ENCODE measurements around the gene GPER1. TPM values are rescaled to one million over a fixed set of nuclear protein-coding genes. Genes with fewer than 3 reads are reported as not detected.

Gene GPER1
- total RNA-seq, 1 experiment from 2014 or later: 1.2 TPM

DNA sequence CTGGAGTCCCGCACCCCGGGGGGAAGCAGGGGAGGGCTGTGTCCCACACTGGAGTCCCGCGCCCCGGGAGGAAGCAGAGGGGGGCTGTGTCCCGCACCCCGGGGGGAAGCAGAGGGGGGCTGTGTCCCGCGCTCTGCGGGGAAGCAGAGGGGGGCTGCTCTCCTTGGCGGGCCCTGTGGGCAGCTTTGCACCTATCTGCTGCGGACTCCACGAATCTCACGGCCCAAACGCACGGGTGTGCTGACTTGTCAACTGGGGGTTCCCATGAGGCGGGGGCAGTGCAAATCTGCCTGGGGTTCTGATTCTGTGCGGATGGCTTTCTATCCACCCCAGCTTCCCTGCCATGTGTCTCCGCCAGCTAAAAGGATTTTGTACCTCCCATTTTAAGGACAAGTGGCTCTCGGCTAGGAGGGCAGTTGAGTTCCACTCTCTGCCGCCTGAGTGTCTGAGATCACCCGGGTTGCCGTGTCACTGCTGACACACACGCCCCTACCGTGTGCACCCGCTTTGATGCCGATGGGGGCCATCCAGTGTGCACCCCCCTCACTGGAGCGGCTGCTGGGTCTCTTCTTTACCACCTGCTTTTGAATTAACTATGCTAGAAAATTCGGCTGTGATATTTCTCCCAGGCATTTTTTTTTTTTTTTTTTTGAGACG is 20.5 kb downstream of the GPER1 start (continued):
- TF ChIP-seq, protein P1, sequence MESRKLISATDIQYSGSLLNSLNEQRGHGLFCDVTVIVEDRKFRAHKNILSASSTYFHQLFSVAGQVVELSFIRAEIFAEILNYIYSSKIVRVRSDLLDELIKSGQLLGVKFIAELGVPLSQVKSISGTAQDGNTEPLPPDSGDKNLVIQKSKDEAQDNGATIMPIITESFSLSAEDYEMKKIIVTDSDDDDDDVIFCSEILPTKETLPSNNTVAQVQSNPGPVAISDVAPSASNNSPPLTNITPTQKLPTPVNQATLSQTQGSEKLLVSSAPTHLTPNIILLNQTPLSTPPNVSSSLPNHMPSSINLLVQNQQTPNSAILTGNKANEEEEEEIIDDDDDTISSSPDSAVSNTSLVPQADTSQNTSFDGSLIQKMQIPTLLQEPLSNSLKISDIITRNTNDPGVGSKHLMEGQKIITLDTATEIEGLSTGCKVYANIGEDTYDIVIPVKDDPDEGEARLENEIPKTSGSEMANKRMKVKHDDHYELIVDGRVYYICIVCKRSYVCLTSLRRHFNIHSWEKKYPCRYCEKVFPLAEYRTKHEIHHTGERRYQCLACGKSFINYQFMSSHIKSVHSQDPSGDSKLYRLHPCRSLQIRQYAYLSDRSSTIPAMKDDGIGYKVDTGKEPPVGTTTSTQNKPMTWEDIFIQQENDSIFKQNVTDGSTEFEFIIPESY (IDR thresholded peaks at IDR 0.05; ENCODE audit: extremely low read depth, insufficient replicate concordance, low read length): no peak
- TF ChIP-seq CEBPB (IDR thresholded peaks at IDR 0.05; ENCODE audit: low read depth): no peak
- TF ChIP-seq CBX3 (IDR thresholded peaks at IDR 0.05; ENCODE audit: low read depth): no peak
- TF ChIP-seq EZH2phosphoT487 (IDR thresholded peaks at IDR 0.05; ENCODE audit: borderline replicate concordance): no peak
- no peak for TF ChIP-seq EGR1 (IDR thresholded peaks at IDR 0.05; ENCODE audit: low read depth)
- TF ChIP-seq, protein P2, sequence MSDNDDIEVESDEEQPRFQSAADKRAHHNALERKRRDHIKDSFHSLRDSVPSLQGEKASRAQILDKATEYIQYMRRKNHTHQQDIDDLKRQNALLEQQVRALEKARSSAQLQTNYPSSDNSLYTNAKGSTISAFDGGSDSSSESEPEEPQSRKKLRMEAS (IDR thresholded peaks at IDR 0.05): no peak
- no peak for TF ChIP-seq POLR2AphosphoS5 (IDR thresholded peaks at IDR 0.05; ENCODE audit: low read depth, low read length)

DNA sequence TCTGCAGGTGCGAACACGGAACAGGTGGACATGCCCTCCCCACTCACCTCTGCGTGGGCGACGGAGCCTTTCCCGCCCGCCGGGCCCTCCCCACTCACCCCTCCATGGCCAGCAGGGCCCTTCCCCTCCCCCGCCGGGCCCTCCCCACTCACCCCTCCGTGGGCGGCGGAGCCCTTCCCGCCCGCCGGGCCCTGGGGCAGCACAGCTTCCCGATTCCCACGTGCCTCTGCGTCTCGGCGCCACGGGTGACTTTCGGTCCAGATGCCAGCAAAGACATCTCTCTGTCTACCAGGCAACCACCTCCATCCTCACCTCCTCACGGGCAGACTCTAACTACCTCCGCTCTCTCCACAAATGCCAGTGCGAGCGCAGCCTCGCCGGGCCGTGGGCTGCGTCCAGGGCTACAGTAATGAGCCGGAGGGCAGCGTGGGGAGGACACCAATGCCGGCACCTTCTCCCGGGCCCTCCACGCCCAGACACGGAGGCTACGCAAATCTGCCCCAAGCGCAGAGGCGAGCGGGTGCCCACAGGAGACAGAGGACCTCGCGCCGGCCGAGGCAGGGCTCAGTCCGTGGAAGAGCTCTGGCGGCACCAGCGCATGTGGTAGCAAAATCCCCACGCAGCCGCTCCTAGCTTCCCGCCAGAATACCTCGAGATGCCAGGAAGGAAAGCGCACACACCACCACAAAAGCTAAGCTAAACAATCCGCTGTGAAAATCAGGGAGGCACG is 21.8 kb downstream of the GPER1 start:
- H3K4me3 ChIP-seq (replicated peaks in 1 of 2; ENCODE audit: low read depth in 1 of 2, low read length in 2 of 2): no peak overlapping the region
- H3K4me1 ChIP-seq (ENCODE audit: control insufficient read depth in 1 of 2, insufficient read depth in 2 of 2, low read length in 2 of 2): no peaks in the 10 kb centered on the region
- no peak overlapping the region for H2AFZ ChIP-seq (ENCODE audit: low read depth, low read length, poor library complexity, severe bottlenecking)
- H3K27me3 ChIP-seq (ENCODE audit: insufficient read depth, low read length): no peaks in the 10 kb centered on the region
- ChIA-PET CTCF (no interaction called here), RAD21 (ENCODE audit: low non-redundant PET in 1 of 2, low total read pairs in 2 of 2, uncharacterized antibody in 2 of 2, unreplicated experiment in 2 of 2) (no interaction called here), POLR2A (no interaction called here)
- DNase-seq (ENCODE audit: low read depth, low spot score) (no peak), ATAC-seq (no peak)
- intact Hi-C loops (cut with micrococcal nuclease): no loop called here
- H3K9ac ChIP-seq (ENCODE audit: low read length): no peak overlapping the region
- peaks cover 30% of the 10 kb centered on the region; the same call in 1 of the 2 replicates for H3K79me2 ChIP-seq (ENCODE audit: insufficient read depth, low read length)
- H3K27ac ChIP-seq (ENCODE audit: low read depth, low read length): no peak overlapping the region
- H3K9me2 ChIP-seq (ENCODE audit: insufficient read depth): no peaks in the 10 kb centered on the region
- 0 out of 4 replicates have a peak, but pooled peaks cover 0 to 4% of the 10 kb centered on the region in 2 experiments for H3K36me3 ChIP-seq (ENCODE audit: control insufficient read depth in 1 of 2, insufficient read depth in 2 of 2, low read length in 2 of 2)
- H4K20me1 ChIP-seq (ENCODE audit: insufficient read depth): no peaks in the 10 kb centered on the region
- no peak overlapping the region for H3K4me2 ChIP-seq (ENCODE audit: low read length)
- BruUV-seq (replicated peaks): no TSS peak
- H3K9me3 ChIP-seq (ENCODE audit: control insufficient read depth in 1 of 2, insufficient read depth in 1 of 2, low read depth in 1 of 2, low read length in 2 of 2): no peaks in the 10 kb centered on the region
- TF ChIP-seq, protein P1 (IDR thresholded peaks at IDR 0.05; ENCODE audit: extremely low read depth, insufficient replicate concordance, low read length): no peak
- no peak for TF ChIP-seq CEBPB (IDR thresholded peaks at IDR 0.05; ENCODE audit: low read depth)
- TF ChIP-seq TCF7L2 (IDR thresholded peaks at IDR 0.05; ENCODE audit: borderline replicate concordance, extremely low read depth, insufficient read depth, insufficient read length): no peak
- no peak for TF ChIP-seq EZH2 (IDR thresholded peaks at IDR 0.05)
- no peak for TF ChIP-seq FOSL1 (IDR thresholded peaks at IDR 0.05; ENCODE audit: low read depth)
- TF ChIP-seq SRF (IDR thresholded peaks at IDR 0.05; ENCODE audit: low read depth): no peak
- TF ChIP-seq SP1 (IDR thresholded peaks at IDR 0.05; ENCODE audit: low read depth): no peak
- TF ChIP-seq ZNF274 (IDR thresholded peaks at IDR 0.05; ENCODE audit: low read depth, low read length): no peak
- TF ChIP-seq, protein P2 (IDR thresholded peaks at IDR 0.05): no peak
- TF ChIP-seq YY1 (IDR thresholded peaks at IDR 0.05; ENCODE audit: extremely low read depth, insufficient replicate concordance, low read depth, low read length): no peak
- no peak for TF ChIP-seq EGR1 (IDR thresholded peaks at IDR 0.05; ENCODE audit: low read depth)
- no peak for TF ChIP-seq EZH2phosphoT487 (IDR thresholded peaks at IDR 0.05; ENCODE audit: borderline replicate concordance)
- TF ChIP-seq SIN3A (IDR thresholded peaks at IDR 0.05; ENCODE audit: low read depth): no peak
- no peak for TF ChIP-seq POLR2AphosphoS5 (IDR thresholded peaks at IDR 0.05; ENCODE audit: low read depth, low read length)
